Measurements from ENCODE around the gene GALNT7. TPM values are rescaled to one million over a fixed set of nuclear protein-coding genes. Genes with fewer than 3 reads are reported as not detected.

The GALNT7 gene
- total and polyA plus RNA-seq, 4 donors, result 9.3 to 32.7 (median 14.3) TPM

DNA sequence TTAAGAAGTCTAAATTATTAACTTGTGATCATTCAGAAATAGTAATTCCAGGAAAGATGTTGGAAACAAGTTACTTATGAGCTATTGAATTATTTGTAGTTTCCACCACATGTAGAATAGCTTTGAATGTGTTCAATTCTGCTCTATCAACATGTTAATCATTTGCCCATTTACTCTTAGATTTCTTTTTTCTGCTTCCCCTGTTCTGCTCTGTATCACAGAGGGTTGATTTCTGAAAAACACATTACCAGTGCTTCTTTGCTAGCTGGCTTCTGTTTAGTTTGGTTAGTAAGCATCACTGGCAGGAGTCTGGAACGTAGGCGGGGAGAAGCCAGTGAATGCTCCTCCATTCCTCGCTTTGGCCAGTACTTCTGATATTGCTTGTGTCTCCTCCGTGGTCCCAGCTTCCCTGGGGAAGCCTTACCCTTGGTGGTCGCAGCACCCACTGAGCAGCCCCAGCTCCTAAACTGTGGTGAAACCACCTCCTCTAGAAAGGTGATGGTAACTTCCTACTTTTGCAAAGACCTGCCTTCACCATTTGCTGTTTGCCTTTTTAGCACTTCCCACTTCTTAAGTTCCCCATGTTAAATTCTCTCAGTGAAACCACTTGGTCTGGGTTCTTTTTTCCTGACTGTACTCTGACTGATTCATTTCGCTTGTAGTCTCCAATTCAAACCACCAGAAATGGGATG is 40.3 kb upstream of the GALNT7 start:
- Histone ChIP-seq H3K4me1 (ENCODE audit: control insufficient read depth in 5 of 5, insufficient read depth in 5 of 5, low read length in 5 of 5) (no peaks in the 10 kb centered on the region), H3K36me3 (ENCODE audit: control insufficient read depth in 4 of 4, insufficient read depth in 4 of 4, low read length in 4 of 4) (no peaks in the 10 kb centered on the region), H3K4me3 (no peak overlapping the region), H3K27ac (ENCODE audit: low read depth in 1 of 2, low read length in 1 of 2) (no peak overlapping the region), H3K9me3 (ENCODE audit: control insufficient read depth in 4 of 4, insufficient read depth in 3 of 4, low read length in 3 of 4) (no peaks in the 10 kb centered on the region), H3K9ac (ENCODE audit: insufficient read depth in 1 of 2, low read length in 2 of 2) (no peak overlapping the region), H3K27me3 (ENCODE audit: control insufficient read depth in 3 of 3, insufficient read depth in 3 of 3, low read length in 2 of 3) (no peaks in the 10 kb centered on the region)
- ATAC-seq (ENCODE audit: insufficient read depth, low FRiP score) (no peak), DNase-seq (no peak)
- 81 to 85% methylated on average over 6 of the region's 6 CpGs for WGBS, 2 donors
- TF ChIP-seq, protein P1, sequence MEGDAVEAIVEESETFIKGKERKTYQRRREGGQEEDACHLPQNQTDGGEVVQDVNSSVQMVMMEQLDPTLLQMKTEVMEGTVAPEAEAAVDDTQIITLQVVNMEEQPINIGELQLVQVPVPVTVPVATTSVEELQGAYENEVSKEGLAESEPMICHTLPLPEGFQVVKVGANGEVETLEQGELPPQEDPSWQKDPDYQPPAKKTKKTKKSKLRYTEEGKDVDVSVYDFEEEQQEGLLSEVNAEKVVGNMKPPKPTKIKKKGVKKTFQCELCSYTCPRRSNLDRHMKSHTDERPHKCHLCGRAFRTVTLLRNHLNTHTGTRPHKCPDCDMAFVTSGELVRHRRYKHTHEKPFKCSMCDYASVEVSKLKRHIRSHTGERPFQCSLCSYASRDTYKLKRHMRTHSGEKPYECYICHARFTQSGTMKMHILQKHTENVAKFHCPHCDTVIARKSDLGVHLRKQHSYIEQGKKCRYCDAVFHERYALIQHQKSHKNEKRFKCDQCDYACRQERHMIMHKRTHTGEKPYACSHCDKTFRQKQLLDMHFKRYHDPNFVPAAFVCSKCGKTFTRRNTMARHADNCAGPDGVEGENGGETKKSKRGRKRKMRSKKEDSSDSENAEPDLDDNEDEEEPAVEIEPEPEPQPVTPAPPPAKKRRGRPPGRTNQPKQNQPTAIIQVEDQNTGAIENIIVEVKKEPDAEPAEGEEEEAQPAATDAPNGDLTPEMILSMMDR (IDR thresholded peaks at IDR 0.05; ENCODE audit: control extremely low read depth, extremely low read depth), result no peak

- WGBS, 2 donors, result 93 to 95% methylated on average over 5 of the region's 5 CpGs
- H3K27me3 ChIP-seq (ENCODE audit: control insufficient read depth in 3 of 3, insufficient read depth in 3 of 3, low read length in 2 of 3), result no peaks in the 10 kb centered on the region
- ATAC-seq (ENCODE audit: insufficient read depth, low FRiP score) (no peak), DNase-seq (no peak)
- H3K9me3 ChIP-seq (ENCODE audit: control insufficient read depth in 4 of 4, insufficient read depth in 3 of 4, low read length in 3 of 4), result no peaks in the 10 kb centered on the region
- no peak overlapping the region for H3K27ac ChIP-seq (ENCODE audit: low read depth in 1 of 2, low read length in 1 of 2)
- TF ChIP-seq, protein P1 (IDR thresholded peaks at IDR 0.05; ENCODE audit: control extremely low read depth, extremely low read depth), result no peak
- H3K9ac ChIP-seq (ENCODE audit: insufficient read depth in 1 of 2, low read length in 2 of 2), result no peak overlapping the region
- no peak overlapping the region for H3K4me3 ChIP-seq
- no peaks in the 10 kb centered on the region for H3K4me1 ChIP-seq (ENCODE audit: control insufficient read depth in 5 of 5, insufficient read depth in 5 of 5, low read length in 5 of 5)
- no peaks in the 10 kb centered on the region for H3K36me3 ChIP-seq (ENCODE audit: control insufficient read depth in 4 of 4, insufficient read depth in 4 of 4, low read length in 4 of 4)
These were observed 37.9 kb upstream of the GALNT7 start for GRCh38 chr4:173130687-173131086.

DNA sequence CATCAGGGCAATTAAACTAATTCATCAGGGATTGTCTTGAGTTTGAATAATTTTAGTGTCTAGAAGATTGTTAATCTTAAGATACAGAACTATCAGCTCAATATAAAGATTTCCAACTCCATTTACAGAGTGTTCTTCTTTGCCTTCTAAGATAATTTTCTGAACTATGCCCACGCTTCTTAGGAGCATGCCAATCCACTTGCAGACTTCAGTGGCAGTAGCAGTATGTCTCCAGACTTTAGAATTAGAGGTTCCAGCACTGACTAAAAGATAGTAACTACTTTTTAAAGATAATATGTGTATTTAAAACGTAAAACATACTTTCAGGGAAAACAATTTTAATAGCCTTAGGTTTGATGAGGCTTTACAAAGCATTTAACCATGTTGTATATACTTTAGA is 34.2 kb upstream of the GALNT7 start:
- no peak for DNase-seq
- TF ChIP-seq, protein P1 (IDR thresholded peaks at IDR 0.05; ENCODE audit: control extremely low read depth, extremely low read depth), result no peak
- Histone ChIP-seq H3K27ac (ENCODE audit: low read depth in 1 of 2, low read length in 1 of 2) (no peak overlapping the region), H3K27me3 (ENCODE audit: control insufficient read depth in 3 of 3, insufficient read depth in 3 of 3, low read length in 2 of 3) (no peaks in the 10 kb centered on the region), H3K4me1 (ENCODE audit: control insufficient read depth in 5 of 5, insufficient read depth in 5 of 5, low read length in 5 of 5) (no peaks in the 10 kb centered on the region), H3K9me3 (ENCODE audit: control insufficient read depth in 4 of 4, insufficient read depth in 3 of 4, low read length in 3 of 4) (no peaks in the 10 kb centered on the region), H3K4me3 (no peak overlapping the region), H3K36me3 (ENCODE audit: control insufficient read depth in 4 of 4, insufficient read depth in 4 of 4, low read length in 4 of 4) (no peaks in the 10 kb centered on the region), H3K9ac (ENCODE audit: insufficient read depth in 1 of 2, low read length in 2 of 2) (no peak overlapping the region)
- ATAC-seq (ENCODE audit: insufficient read depth, low FRiP score), result no peak
- 89 to 93% methylated on average over 2 of the region's 2 CpGs for WGBS, 2 donors
